HG03521 (cell line): Measurements from ENCODE around the gene MISP.
"Not testable (repeated sequence)": the region's sequence is repeated elsewhere in the genome, so short reads cannot be mapped to it uniquely, and the experiment has no call there.

Experiments
- ATAC-seq: cut with Tn5 transposase; IDR thresholded peaks from one replicate; pipeline ENCODE4 v1.9.1; 2021; ENCODE audit warnings: mild to moderate bottlenecking, moderate library complexity; ENCODE audit not compliant: unreplicated experiment

The MISP gene

GRCh38 chr19:745138-745537, 5.8 kb upstream of the MISP start:
- not testable (repeated sequence) for ATAC-seq

- ATAC-seq = no peak
Measured at GRCh38 chr19:746208-746819, 4.6 kb upstream of the MISP start.

- no peak for ATAC-seq
Measured at GRCh38 chr19:746956-747355, 4.0 kb upstream of the MISP start.

GRCh38 chr19:747432-748273, 3.3 kb upstream of the MISP start:
- ATAC-seq = no peak

GRCh38 chr19:748274-748598, 2.7 kb upstream of the MISP start:
- no peak for ATAC-seq

GRCh38 chr19:749811-750210, 1.1 kb upstream of the MISP start:
- ATAC-seq = no peak

- no peak for ATAC-seq
Measured at GRCh38 chr19:751501-752341, 809 bp downstream of the MISP start.

- no peak for ATAC-seq
Measured at GRCh38 chr19:752652-753517, 2.0 kb downstream of the MISP start.

- no peak for ATAC-seq
Measured at GRCh38 chr19:754530-754929, 3.6 kb downstream of the MISP start.

GRCh38 chr19:755063-755462, 4.2 kb downstream of the MISP start:
- no peak for ATAC-seq

GRCh38 chr19:756236-756635, 5.3 kb downstream of the MISP start:
- ATAC-seq = no peak

- ATAC-seq = no peak
Measured at GRCh38 chr19:756821-757688, 6.1 kb downstream of the MISP start.

GRCh38 chr19:757811-758668, 7.1 kb downstream of the MISP start:
- ATAC-seq = no peak

GRCh38 chr19:763181-763580, 12.3 kb downstream of the MISP start:
- no peak for ATAC-seq

- no peak for ATAC-seq
Measured at GRCh38 chr19:763869-764268, 13.0 kb downstream of the MISP start.

- ATAC-seq = no peak
Measured at GRCh38 chr19:764301-764700, 13.4 kb downstream of the MISP start.

- ATAC-seq = no peak
Measured at GRCh38 chr19:765179-765738, 14.3 kb downstream of the MISP start.

- no peak for ATAC-seq
Measured at GRCh38 chr19:768424-768823, 17.5 kb downstream of the MISP start.

GRCh38 chr19:769616-770015, 18.7 kb downstream of the MISP start:
- ATAC-seq = no peak
